HG03108 (cell line): Measurements from ENCODE around the gene LRRC23.
A peak's percentile ranks its signal among the peaks of the same experiment; 100 is the strongest.
"Not testable (repeated sequence)": the region's sequence is repeated elsewhere in the genome, so short reads cannot be mapped to it uniquely, and the experiment has no call there.

ENCODE experiments used
- ATAC-seq: cut with Tn5 transposase; IDR thresholded peaks from one replicate; pipeline ENCODE4 v1.9.1; 2021; ENCODE audit warnings: moderate library complexity; ENCODE audit not compliant: unreplicated experiment

Gene LRRC23

GRCh38 chr12:6872073-6873048 lies 32.3 kb upstream of the LRRC23 start:
- ATAC-seq = peak; percentile 29

GRCh38 chr12:6873094-6874014 lies 31.3 kb upstream of the LRRC23 start, which contains the start of gene SPSB2:
SPSB2 (minus strand) TSS chr12:6873303; CDS start chr12:6872901, 402 bp downstream.
- ATAC-seq = peak; percentile 69

GRCh38 chr12:6874015-6874368 lies 30.6 kb upstream of the LRRC23 start:
- not testable (repeated sequence) for ATAC-seq

GRCh38 chr12:6879824-6880223 lies 24.8 kb upstream of the LRRC23 start:
- not testable (repeated sequence) for ATAC-seq

GRCh38 chr12:6883252-6883651 lies 21.4 kb upstream of the LRRC23 start:
- ATAC-seq = no peak

- no peak for ATAC-seq
Observed at GRCh38 chr12:6883683-6884082, 20.9 kb upstream of the LRRC23 start.

GRCh38 chr12:6884539-6884938 lies 20.1 kb upstream of the LRRC23 start:
- no peak for ATAC-seq

GRCh38 chr12:6886206-6886999 lies 18.2 kb upstream of the LRRC23 start:
- not testable (repeated sequence) for ATAC-seq

GRCh38 chr12:6887460-6887859 lies 17.2 kb upstream of the LRRC23 start:
- no peak for ATAC-seq

GRCh38 chr12:6888360-6888759 lies 16.3 kb upstream of the LRRC23 start:
- ATAC-seq = no peak

GRCh38 chr12:6888794-6889193 lies 15.8 kb upstream of the LRRC23 start:
- ATAC-seq = not testable (repeated sequence)

GRCh38 chr12:6889775-6890573 lies 14.6 kb upstream of the LRRC23 start:
- ATAC-seq = not testable (repeated sequence)

- peak; percentile 97 for ATAC-seq
Observed at GRCh38 chr12:6890789-6891645, 13.6 kb upstream of the LRRC23 start.

GRCh38 chr12:6891646-6892001 lies 13.0 kb upstream of the LRRC23 start:
- no peak for ATAC-seq

- not testable (repeated sequence) for ATAC-seq
Observed at GRCh38 chr12:6892683-6893082, 11.9 kb upstream of the LRRC23 start.

- ATAC-seq = no peak
Observed at GRCh38 chr12:6894321-6894720, 10.3 kb upstream of the LRRC23 start.

- no peak for ATAC-seq
Observed at GRCh38 chr12:6896846-6897435, 7.7 kb upstream of the LRRC23 start.

- no peak for ATAC-seq
Observed at GRCh38 chr12:6899427-6899826, 5.2 kb upstream of the LRRC23 start.
